HepG2 (cell line): ENCODE data around the gene IFI35. TPM values are rescaled to one million over a fixed set of nuclear protein-coding genes. Genes with fewer than 3 reads are reported as not detected.

Source experiments
- HOXD1 ChIP-seq: sonication (generic); formaldehyde crosslinking; IDR thresholded peaks from 2 replicates; pipeline ENCODE4 v1.5.0; 2020; ENCODE audit warnings: missing genetic modification reagents
- KLF11 ChIP-seq: IDR thresholded peaks from 2 replicates; pipeline ENCODE4 v1.6.1; 2016; ENCODE audit warnings: missing compliant biosample characterization
- KLF15 ChIP-seq: sonication (generic); formaldehyde crosslinking; IDR thresholded peaks from 2 replicates; pipeline ENCODE4 v1.8.1; 2023; ENCODE audit warnings: borderline replicate concordance, mild to moderate bottlenecking, inconsistent platforms, missing genetic modification reagents, mixed read lengths
- SALL1 ChIP-seq: sonication (generic); formaldehyde crosslinking; IDR thresholded peaks from 2 replicates; pipeline ENCODE4 v1.8.0; 2022; ENCODE audit warnings: mild to moderate bottlenecking, missing genetic modification reagents
- SOX13 ChIP-seq, 3 experiments: fragments of 450-650 bp in 1 of 3; sonication (generic) in 1 of 3; formaldehyde crosslinking in 1 of 3; IDR thresholded peaks in 2 of 3; conservative IDR thresholded peaks in 1 of 3; 2 replicates each; pipeline versions ENCODE4 v1.5.0 to v1.6.1; 2016 to 2020; ENCODE audit warnings: antibody characterized with exemption in 1 of 3, mild to moderate bottlenecking in 1 of 3, missing compliant biosample characterization in 1 of 3, missing genetic modification reagents in 1 of 3, moderate library complexity in 1 of 3
- TOPORS ChIP-seq: sonication (generic); formaldehyde crosslinking; IDR thresholded peaks from 2 replicates; pipeline ENCODE4 v1.8.0; 2023; ENCODE audit warnings: mild to moderate bottlenecking, missing genetic modification reagents
- ZNF350 ChIP-seq: sonication (generic); formaldehyde crosslinking; IDR thresholded peaks from 2 replicates; pipeline ENCODE4 v1.4.0; 2020; ENCODE audit warnings: mild to moderate bottlenecking, low read depth, missing genetic modification reagents, borderline replicate concordance
- ZNF468 ChIP-seq: sonication (generic); formaldehyde crosslinking; IDR thresholded peaks from 2 replicates; pipeline ENCODE4 v1.8.0; 2022; ENCODE audit warnings: mild to moderate bottlenecking, moderate library complexity, missing genetic modification reagents
- ZNF703 ChIP-seq: sonication (generic); formaldehyde crosslinking; IDR thresholded peaks from 2 replicates; pipeline ENCODE4 v1.5.1; 2020; ENCODE audit warnings: missing genetic modification reagents, mild to moderate bottlenecking, moderate library complexity, borderline replicate concordance
- ZNF773 ChIP-seq: sonication (generic); formaldehyde crosslinking; IDR thresholded peaks from 2 replicates; pipeline ENCODE4 v1.4.0; 2020; ENCODE audit warnings: missing genetic modification reagents, borderline replicate concordance
- ZZZ3 ChIP-seq: sonication (generic); formaldehyde crosslinking; IDR thresholded peaks from 2 replicates; pipeline ENCODE4 v1.4.0; 2020; ENCODE audit warnings: missing genetic modification reagents, mild to moderate bottlenecking, borderline replicate concordance
- polyA plus RNA-seq, 8 experiments: library from polyadenylated mRNA; depleted of rRNA in 3 of 8; stranded (reverse) in 7 of 8; unstranded in 1 of 8; fragments of >200 nt; fragmentation: Illumina TruSeq in 4 of 8; extraction: Trizol in 4 of 8; gene quantifications; 2 replicates each; pipeline versions ENCODE4 v1.2.1 to v1.2.3, GENCODE V29; 2011 to 2016; ENCODE audit warnings: low read depth in 4 of 8, missing spikeins in 1 of 8, mixed read lengths in 1 of 8; ENCODE audit not compliant: insufficient read depth in 1 of 8
- total RNA-seq, 5 experiments: library from RNA; depleted of rRNA; stranded (reverse); fragments of >200 nt; fragmentation: Illumina TruSeq; extraction: Trizol; gene quantifications; 2 replicates each; pipeline ENCODE4 v1.2.3, GENCODE V29; 2016; ENCODE audit warnings: low read depth in 1 of 5
- TF ChIP-seq, protein P1 (sequence below): sonication (generic); formaldehyde crosslinking; IDR thresholded peaks from 2 replicates; pipeline ENCODE4 v1.8.0; 2022; ENCODE audit warnings: missing genetic modification reagents, mild to moderate bottlenecking, inconsistent platforms, borderline replicate concordance
- TF ChIP-seq, protein P2 (sequence below), 2 experiments: fragments of 450-650 bp in 1 of 2; sonication (generic) in 1 of 2; formaldehyde crosslinking in 1 of 2; IDR thresholded peaks; 2 replicates each; pipeline versions ENCODE4 v1.6.1 to v1.8.0; 2016 to 2022; ENCODE audit warnings: antibody characterized with exemption in 1 of 2, mild to moderate bottlenecking in 1 of 2, missing genetic modification reagents in 1 of 2
- TF ChIP-seq, protein P3 (sequence below): IDR thresholded peaks from 2 replicates; pipeline ENCODE4 v1.6.1; 2018; ENCODE audit warnings: missing genetic modification reagents

IFI35 gene
- total and polyA plus RNA-seq, 2 of the 13 experiments (the other 11 are each of a cell fraction or from before 2014, with no cell fraction given) = 28.9 to 38.1 TPM

DNA sequence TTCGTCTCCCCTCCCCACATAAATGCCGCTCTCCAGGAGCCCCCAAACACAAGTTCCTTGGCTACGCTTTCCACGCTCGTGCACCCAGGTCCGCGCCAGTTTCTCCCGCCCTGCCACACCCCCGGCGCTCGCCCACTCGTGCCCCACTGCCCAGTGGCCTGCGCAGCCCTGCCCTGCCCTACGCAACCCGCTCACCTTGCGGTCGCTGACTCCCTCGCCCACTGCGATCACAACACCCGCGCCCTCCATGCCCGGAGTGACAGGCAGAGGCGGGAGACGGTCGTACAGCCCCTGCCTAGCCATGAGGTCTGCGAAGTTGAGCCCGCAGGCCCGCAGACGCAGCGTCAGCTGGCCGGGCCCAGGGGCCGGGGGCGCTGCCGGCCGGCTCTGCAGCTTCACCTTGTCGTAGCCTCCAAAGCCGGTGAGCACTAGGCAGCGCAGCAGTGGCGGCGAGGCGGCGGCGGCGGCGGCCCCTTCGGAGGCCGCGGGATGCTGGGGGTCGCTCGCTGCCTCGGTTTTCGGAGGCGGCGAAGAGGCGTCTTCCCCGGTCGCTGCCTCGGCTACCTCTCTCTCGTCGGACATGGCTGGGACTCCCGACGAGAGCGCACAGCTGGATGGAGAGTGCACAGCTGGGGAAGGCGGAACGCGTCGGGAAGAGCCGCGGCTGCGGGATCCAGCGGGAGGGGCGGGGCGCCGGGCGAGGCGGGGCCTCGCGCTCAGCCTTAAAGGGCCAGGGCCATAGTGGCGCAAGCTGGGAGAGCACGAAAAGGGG lies 15.3 kb downstream of the IFI35 start, which contains the start of gene VAT1 (continued):
- TF ChIP-seq, protein P1, sequence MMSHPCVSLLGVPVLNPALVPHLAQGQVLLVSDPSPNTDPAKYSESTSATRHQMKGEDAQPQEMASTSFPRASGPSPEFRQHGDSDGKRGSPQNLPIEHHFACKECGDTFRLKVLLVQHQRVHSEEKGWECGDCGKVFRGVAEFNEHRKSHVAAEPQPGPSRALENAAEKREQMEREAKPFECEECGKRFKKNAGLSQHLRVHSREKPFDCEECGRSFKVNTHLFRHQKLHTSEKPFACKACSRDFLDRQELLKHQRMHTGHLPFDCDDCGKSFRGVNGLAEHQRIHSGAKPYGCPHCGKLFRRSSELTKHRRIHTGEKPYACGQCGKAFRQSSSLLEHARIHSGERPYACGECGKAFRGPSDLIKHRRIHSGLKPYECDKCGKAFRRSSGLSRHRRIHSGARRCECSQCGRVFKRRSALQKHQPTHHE = peak; percentile 88; the same call in 1 of the 2 replicates
- TF ChIP-seq KLF11 (no peak), HOXD1 (peak; percentile 90), ZNF350 (CRISPR knock-in tag) (peak; percentile 9; the same call in 1 of the 2 replicates), KLF15 (CRISPR knock-in tag) (peak; percentile 19; the same call in 1 of the 2 replicates), TOPORS (CRISPR knock-in tag) (peak; percentile 89; the same call in 1 of the 2 replicates), ZNF703 (CRISPR knock-in tag) (peak; percentile 68; the same call in 1 of the 2 replicates), ZNF773 (CRISPR knock-in tag) (peak; percentile 86; the same call in 1 of the 2 replicates), SOX13 (IDR thresholded peaks at IDR 0.05) (no peak), SOX13 (CRISPR knock-in tag; conservative IDR thresholded peaks at IDR 0.05 in 1 of 2, IDR thresholded peaks at IDR 0.05 in 1 of 2) (peak in 1 of 2 experiments; percentile 42; a peak in 2 of 4 replicates), ZNF468 (CRISPR knock-in tag) (no peak), SALL1 (peak; percentile 59; the same call in 1 of the 2 replicates), ZZZ3 (peak; percentile 82)
- TF ChIP-seq, protein P2, sequence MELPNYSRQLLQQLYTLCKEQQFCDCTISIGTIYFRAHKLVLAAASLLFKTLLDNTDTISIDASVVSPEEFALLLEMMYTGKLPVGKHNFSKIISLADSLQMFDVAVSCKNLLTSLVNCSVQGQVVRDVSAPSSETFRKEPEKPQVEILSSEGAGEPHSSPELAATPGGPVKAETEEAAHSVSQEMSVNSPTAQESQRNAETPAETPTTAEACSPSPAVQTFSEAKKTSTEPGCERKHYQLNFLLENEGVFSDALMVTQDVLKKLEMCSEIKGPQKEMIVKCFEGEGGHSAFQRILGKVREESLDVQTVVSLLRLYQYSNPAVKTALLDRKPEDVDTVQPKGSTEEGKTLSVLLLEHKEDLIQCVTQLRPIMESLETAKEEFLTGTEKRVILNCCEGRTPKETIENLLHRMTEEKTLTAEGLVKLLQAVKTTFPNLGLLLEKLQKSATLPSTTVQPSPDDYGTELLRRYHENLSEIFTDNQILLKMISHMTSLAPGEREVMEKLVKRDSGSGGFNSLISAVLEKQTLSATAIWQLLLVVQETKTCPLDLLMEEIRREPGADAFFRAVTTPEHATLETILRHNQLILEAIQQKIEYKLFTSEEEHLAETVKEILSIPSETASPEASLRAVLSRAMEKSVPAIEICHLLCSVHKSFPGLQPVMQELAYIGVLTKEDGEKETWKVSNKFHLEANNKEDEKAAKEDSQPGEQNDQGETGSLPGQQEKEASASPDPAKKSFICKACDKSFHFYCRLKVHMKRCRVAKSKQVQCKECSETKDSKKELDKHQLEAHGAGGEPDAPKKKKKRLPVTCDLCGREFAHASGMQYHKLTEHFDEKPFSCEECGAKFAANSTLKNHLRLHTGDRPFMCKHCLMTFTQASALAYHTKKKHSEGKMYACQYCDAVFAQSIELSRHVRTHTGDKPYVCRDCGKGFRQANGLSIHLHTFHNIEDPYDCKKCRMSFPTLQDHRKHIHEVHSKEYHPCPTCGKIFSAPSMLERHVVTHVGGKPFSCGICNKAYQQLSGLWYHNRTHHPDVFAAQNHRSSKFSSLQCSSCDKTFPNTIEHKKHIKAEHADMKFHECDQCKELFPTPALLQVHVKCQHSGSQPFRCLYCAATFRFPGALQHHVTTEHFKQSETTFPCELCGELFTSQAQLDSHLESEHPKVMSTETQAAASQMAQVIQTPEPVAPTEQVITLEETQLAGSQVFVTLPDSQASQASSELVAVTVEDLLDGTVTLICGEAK (IDR thresholded peaks at IDR 0.05) = no peak
- TF ChIP-seq, protein P2 (CRISPR knock-in tag; IDR thresholded peaks at IDR 0.05) = peak; percentile 79
- TF ChIP-seq, protein P3, sequence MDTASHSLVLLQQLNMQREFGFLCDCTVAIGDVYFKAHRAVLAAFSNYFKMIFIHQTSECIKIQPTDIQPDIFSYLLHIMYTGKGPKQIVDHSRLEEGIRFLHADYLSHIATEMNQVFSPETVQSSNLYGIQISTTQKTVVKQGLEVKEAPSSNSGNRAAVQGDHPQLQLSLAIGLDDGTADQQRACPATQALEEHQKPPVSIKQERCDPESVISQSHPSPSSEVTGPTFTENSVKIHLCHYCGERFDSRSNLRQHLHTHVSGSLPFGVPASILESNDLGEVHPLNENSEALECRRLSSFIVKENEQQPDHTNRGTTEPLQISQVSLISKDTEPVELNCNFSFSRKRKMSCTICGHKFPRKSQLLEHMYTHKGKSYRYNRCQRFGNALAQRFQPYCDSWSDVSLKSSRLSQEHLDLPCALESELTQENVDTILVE (CRISPR knock-in tag) = no peak; the same call in 1 of the 2 replicates
